Measurements from ENCODE around the gene GYG2.

Gene GYG2

GRCh38 chrX:2903366-2903765, 74.6 kb downstream of the GYG2 start:
- no peak for TF ChIP-seq CTCF (IDR thresholded peaks at IDR 0.05; ENCODE audit: extremely low read depth, missing control alignments)
- DNase-seq (ENCODE audit: low spot score), result no peak

GRCh38 chrX:2907295-2907694, 78.6 kb downstream of the GYG2 start:
- no peak for DNase-seq (ENCODE audit: low spot score)
- no peak for TF ChIP-seq CTCF (IDR thresholded peaks at IDR 0.05; ENCODE audit: extremely low read depth, missing control alignments)

- TF ChIP-seq CTCF (IDR thresholded peaks at IDR 0.05; ENCODE audit: extremely low read depth, missing control alignments), result no peak
- no peak for DNase-seq (ENCODE audit: low spot score)
These were observed 79.5 kb downstream of the GYG2 start for GRCh38 chrX:2908125-2908685.

GRCh38 chrX:2910109-2910508, 81.4 kb downstream of the GYG2 start:
- no peak for DNase-seq (ENCODE audit: low spot score)
- TF ChIP-seq CTCF (IDR thresholded peaks at IDR 0.05; ENCODE audit: extremely low read depth, missing control alignments), result no peak

GRCh38 chrX:2913118-2913517, 84.4 kb downstream of the GYG2 start:
- no peak for DNase-seq (ENCODE audit: low spot score)
- TF ChIP-seq CTCF (IDR thresholded peaks at IDR 0.05; ENCODE audit: extremely low read depth, missing control alignments), result no peak

- no peak for DNase-seq (ENCODE audit: low spot score)
- no peak for TF ChIP-seq CTCF (IDR thresholded peaks at IDR 0.05; ENCODE audit: extremely low read depth, missing control alignments)
These were observed 89.0 kb downstream of the GYG2 start for GRCh38 chrX:2917767-2918166.

- no peak for DNase-seq (ENCODE audit: low spot score)
- TF ChIP-seq CTCF (IDR thresholded peaks at IDR 0.05; ENCODE audit: extremely low read depth, missing control alignments), result no peak
These were observed 92.5 kb downstream of the GYG2 start for GRCh38 chrX:2921193-2921592.

Measured in GM20000 (cell line).